Measurements from ENCODE around the gene SYTL1. TPM values are rescaled to one million over a fixed set of nuclear protein-coding genes. Genes with fewer than 3 reads are reported as not detected.
A peak's percentile ranks its signal among the peaks of the same experiment; 100 is the strongest.

The SYTL1 gene
- total RNA-seq, 1 donor from 2014 or later, result 29.3 TPM

DNA sequence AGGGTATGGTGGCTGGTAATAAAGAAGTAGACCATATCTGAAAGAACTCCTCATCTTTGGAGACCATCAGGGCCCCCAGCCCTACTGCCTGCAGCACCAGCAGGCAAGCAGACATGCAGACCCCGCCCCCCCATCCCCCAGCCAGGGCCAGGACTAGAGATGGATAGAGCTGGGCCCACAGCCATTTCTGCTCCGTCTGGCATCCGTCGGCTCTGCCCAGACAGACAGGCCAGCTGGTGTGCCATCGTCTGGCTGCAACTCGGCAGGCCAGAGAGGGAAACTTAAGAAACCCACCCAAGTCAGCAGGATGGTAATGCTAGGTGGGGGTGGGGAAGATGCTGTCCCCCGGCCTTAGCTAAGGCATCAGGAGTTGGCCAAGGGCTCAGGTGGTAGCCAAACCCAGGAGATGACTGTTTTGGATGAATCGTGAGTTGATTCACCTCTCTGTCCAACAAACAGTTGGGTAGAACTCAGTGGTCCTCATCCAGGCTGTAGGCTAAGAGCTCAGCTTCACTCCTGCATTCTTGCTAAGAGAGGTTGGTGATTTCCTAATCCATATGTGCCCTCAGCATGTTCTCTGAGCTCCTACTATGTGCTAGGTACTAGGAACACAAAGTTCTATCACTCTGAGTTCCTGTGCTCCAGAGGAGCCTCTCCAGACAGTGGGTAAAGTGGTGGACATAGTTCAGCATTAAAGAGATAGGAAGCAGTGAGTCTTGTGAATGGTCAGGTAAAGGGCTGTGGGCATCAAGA, 43.0 kb upstream of the SYTL1 start:
- Histone ChIP-seq H3K4me3 (no peak overlapping the region), H3K27me3 (ENCODE audit: low read depth) (no peaks in the 10 kb centered on the region), H3K4me1 (peaks cover 26% of the 10 kb centered on the region), H3K36me3 (peaks cover 82% of the 10 kb centered on the region), H3K9me3 (no peaks in the 10 kb centered on the region), H3K27ac (peak overlapping the region; percentile 75)
- TF ChIP-seq, protein P1, sequence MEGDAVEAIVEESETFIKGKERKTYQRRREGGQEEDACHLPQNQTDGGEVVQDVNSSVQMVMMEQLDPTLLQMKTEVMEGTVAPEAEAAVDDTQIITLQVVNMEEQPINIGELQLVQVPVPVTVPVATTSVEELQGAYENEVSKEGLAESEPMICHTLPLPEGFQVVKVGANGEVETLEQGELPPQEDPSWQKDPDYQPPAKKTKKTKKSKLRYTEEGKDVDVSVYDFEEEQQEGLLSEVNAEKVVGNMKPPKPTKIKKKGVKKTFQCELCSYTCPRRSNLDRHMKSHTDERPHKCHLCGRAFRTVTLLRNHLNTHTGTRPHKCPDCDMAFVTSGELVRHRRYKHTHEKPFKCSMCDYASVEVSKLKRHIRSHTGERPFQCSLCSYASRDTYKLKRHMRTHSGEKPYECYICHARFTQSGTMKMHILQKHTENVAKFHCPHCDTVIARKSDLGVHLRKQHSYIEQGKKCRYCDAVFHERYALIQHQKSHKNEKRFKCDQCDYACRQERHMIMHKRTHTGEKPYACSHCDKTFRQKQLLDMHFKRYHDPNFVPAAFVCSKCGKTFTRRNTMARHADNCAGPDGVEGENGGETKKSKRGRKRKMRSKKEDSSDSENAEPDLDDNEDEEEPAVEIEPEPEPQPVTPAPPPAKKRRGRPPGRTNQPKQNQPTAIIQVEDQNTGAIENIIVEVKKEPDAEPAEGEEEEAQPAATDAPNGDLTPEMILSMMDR (IDR thresholded peaks at IDR 0.05), result no peak
- ATAC-seq (no peak), DNase-seq (no peak)
- intact Hi-C loops (cut with DNase I), result no loop called here

DNA sequence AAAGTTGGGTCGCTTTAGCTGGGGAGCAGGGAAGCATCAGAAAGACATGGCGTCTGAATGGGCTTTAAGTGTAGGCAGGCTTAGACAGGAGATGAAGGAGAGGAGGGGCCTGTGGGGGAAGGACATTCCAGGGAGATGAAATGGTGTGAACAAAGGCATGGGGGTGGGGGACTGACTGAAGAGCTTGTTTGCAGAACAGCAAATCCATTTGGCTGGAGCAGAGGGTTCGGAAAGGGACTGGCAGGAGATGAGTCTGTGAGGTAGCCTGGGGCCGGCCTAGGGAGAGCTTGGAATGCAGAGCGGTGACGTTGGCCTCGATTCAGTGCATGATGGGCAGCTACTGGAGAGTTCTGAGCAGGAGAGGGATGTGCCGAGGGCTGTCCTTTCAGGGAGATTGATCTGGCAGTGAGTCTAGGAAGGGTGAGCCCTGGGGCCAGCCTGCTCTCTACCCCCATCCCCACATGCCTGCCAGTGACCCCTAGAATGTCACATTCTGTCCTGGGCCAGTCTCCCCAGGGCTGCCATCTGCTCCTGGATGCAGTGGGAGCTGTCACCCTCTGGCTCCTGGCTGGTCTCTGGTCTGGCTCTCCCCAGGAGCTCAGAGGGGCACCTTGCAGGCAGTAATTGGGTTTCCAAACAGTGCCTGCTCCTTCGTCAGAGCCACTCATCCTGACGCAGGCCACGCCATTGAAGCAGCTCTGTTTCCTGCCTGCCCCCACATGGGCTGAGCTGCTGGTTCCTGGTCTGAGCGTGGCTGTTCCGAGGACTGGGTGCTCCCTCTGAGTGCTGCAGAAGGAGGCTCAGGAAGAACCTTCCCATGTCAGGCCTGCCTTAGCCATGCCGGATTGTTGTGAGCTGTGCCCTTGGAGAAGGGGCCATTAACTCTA, 42.2 kb upstream of the SYTL1 start:
- intact Hi-C loops (cut with DNase I), result loop anchor here (10.0 kb wide), 1 partner anchor 95 kb away; the partner anchor contains the start of gene GPR3
- DNase-seq, result peak; percentile 51
- peaks cover 26% of the 10 kb centered on the region for H3K4me1 ChIP-seq
- no peaks in the 10 kb centered on the region for H3K27me3 ChIP-seq (ENCODE audit: low read depth)
- no peaks in the 10 kb centered on the region for H3K9me3 ChIP-seq
- H3K36me3 ChIP-seq, result peaks cover 82% of the 10 kb centered on the region
- H3K4me3 ChIP-seq, result no peak overlapping the region
- TF ChIP-seq, protein P1 (IDR thresholded peaks at IDR 0.05), result no peak
- peak overlapping the region; percentile 75 for H3K27ac ChIP-seq
- ATAC-seq, result peak; percentile 41 to 55

DNA sequence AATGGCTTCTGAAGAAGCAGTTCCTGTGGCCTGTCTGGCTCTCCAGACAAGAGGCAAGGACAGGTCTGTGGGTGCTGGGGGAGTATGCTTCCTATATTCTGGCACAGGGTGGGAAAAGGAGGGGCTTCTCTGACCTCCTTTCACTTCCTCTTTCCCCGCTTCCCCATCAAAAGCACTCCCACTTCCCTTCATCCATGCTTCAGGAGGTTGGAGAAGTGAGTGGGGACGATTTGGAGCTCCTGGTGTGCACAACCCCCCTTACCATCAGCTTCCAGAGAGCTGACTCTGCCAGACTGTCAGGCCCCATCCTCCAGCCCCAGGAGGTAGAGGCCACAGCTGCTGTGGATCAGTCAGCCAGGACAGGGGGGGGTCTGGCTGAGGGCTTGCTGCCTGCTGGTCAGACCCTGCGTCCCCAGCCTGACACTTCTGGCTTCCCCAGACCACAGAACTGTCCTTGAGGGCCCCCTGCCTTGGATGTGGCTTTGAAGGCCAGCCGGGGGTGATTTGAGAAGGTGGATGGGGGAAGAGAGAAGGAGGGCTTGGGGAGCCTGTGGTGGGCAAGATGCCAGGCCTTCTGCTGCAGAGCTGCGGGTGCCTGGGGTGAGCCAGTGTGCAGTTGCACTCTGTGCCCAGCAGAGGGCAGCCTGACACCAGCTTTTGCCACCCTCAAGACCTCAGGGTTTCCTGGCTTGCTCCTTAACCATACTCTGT, 41.3 kb upstream of the SYTL1 start:
- TF ChIP-seq, protein P1 (IDR thresholded peaks at IDR 0.05), result peak; percentile 100
- H3K9me3 ChIP-seq, result no peaks in the 10 kb centered on the region
- peak; percentile 91 to 94 for ATAC-seq
- no peaks in the 10 kb centered on the region for H3K27me3 ChIP-seq (ENCODE audit: low read depth)
- intact Hi-C loops (cut with DNase I), result loop anchor here (10.0 kb wide), 1 partner anchor 94 kb away; the partner anchor contains the start of gene GPR3
- H3K4me3 ChIP-seq, result no peak overlapping the region
- peaks cover 26% of the 10 kb centered on the region for H3K4me1 ChIP-seq
- H3K27ac ChIP-seq, result peak overlapping the region; percentile 75
- peak; percentile 87 for DNase-seq
- peaks cover 82% of the 10 kb centered on the region for H3K36me3 ChIP-seq

DNA sequence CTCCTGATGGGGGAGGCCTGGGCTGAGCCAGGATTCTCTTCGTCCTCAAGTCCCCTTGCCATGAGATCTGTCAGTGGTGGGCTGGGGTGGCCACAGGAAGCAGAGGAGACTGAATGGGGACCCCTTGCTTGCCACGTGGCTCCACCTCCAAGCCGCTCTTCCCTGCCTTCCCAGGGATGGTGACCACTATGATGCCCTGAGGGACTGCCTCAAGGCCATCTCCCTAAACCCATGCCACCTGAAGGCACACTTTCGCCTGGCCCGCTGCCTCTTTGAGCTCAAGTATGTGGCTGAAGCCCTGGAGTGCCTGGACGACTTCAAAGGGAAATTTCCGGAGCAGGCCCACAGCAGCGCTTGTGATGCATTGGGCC, 40.8 kb upstream of the SYTL1 start:
- TF ChIP-seq, protein P1 (IDR thresholded peaks at IDR 0.05), result peak; percentile 3
- no peak for DNase-seq
- Histone ChIP-seq H3K9me3 (no peaks in the 10 kb centered on the region), H3K4me3 (no peak overlapping the region), H3K27ac (peak overlapping the region; percentile 75), H3K4me1 (peaks cover 26% of the 10 kb centered on the region), H3K27me3 (ENCODE audit: low read depth) (no peaks in the 10 kb centered on the region), H3K36me3 (peaks cover 78% of the 10 kb centered on the region)
- no peak for ATAC-seq
- intact Hi-C loops (cut with DNase I), result loop anchor here (10.0 kb wide), 1 partner anchor 94 kb away; the partner anchor contains the start of gene GPR3

DNA sequence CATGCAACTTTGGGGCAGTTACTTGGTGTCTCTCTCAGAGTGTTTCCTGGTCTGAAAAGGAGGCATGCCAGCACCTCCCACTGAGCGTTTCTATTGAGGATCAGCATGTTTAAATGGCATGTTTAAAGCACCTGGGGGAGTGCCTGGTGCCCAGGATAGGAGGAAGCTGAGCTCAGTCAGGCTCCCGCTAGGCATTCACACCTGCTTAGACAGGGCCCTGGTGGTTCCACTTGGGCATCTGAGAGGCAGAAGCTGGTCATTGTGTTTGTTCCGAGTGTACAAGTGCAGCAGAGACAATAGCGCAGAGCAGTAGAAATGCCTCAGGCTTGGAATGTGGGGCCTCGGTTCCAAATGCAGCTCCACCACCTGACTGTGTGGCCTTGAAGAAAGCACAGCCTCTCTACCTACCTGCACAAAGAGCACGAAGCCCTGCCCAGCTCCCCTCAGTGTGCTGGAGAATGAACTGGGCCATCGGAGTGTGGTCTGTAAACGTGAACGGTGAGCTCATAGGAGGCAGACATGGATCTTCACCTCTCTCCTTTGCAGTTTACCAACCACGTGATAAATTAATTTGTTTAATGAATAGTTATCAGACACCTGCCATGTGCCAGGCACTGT, 40.1 kb upstream of the SYTL1 start:
- ATAC-seq (no peak), DNase-seq (no peak)
- no peak overlapping the region for H3K27ac ChIP-seq
- TF ChIP-seq, protein P1 (IDR thresholded peaks at IDR 0.05), result no peak
- H3K27me3 ChIP-seq (ENCODE audit: low read depth), result no peaks in the 10 kb centered on the region
- no peak overlapping the region for H3K4me3 ChIP-seq
- intact Hi-C loops (cut with DNase I), result loop anchor here (10.0 kb wide), 1 partner anchor 93 kb away; the partner anchor contains the start of gene GPR3
- peaks cover 75% of the 10 kb centered on the region for H3K36me3 ChIP-seq
- H3K4me1 ChIP-seq, result peaks cover 26% of the 10 kb centered on the region
- H3K9me3 ChIP-seq, result no peaks in the 10 kb centered on the region
